ENCODE results near the gene XYLT1. TPM values are rescaled to one million over a fixed set of nuclear protein-coding genes. Genes with fewer than 3 reads are reported as not detected.

The XYLT1 gene
- total RNA-seq, 1 experiment from 2014 or later: 14.5 TPM

DNA sequence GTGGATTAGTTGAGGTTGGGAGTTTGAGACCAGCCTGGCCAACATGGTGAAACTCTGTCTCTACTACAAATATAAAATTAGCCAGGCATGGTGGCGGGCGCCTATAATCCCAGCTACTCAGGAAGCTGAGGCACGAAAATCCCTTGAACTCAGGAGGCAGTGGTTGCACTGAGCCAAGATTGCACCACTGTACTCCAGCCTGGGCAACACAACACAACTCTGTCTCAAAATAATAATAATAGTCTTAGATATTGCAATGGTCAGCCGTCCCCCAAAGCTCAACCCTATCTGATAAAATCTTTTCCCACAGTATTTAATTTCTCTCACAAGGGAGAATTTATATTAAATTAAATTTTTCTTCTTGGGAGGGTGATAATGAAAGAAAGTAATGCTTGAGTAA, 169.6 kb downstream of the XYLT1 start:
- H2BK120ac ChIP-seq (ENCODE audit: low read depth, low read length, poor library complexity, severe bottlenecking): no peak overlapping the region
- H3K27ac ChIP-seq (ENCODE audit: insufficient read length, low read depth, low read length): no peak overlapping the region
- TF ChIP-seq, protein P1, sequence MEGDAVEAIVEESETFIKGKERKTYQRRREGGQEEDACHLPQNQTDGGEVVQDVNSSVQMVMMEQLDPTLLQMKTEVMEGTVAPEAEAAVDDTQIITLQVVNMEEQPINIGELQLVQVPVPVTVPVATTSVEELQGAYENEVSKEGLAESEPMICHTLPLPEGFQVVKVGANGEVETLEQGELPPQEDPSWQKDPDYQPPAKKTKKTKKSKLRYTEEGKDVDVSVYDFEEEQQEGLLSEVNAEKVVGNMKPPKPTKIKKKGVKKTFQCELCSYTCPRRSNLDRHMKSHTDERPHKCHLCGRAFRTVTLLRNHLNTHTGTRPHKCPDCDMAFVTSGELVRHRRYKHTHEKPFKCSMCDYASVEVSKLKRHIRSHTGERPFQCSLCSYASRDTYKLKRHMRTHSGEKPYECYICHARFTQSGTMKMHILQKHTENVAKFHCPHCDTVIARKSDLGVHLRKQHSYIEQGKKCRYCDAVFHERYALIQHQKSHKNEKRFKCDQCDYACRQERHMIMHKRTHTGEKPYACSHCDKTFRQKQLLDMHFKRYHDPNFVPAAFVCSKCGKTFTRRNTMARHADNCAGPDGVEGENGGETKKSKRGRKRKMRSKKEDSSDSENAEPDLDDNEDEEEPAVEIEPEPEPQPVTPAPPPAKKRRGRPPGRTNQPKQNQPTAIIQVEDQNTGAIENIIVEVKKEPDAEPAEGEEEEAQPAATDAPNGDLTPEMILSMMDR (conservative IDR thresholded peaks at IDR 0.05): no peak
- H2BK12ac ChIP-seq (ENCODE audit: insufficient read length, low read depth, low read length): no peak overlapping the region
- H3K56ac ChIP-seq (ENCODE audit: insufficient read length, low read depth, low read length): no peak overlapping the region
- no peaks in the 10 kb centered on the region for H3K79me2 ChIP-seq (ENCODE audit: insufficient read depth, low read length)
- H2BK5ac ChIP-seq (ENCODE audit: insufficient read length, low read length): no peak overlapping the region
- H2AK5ac ChIP-seq (ENCODE audit: insufficient read length, low read length): no peak overlapping the region
- H3K14ac ChIP-seq (ENCODE audit: insufficient read depth, low read length): no peak overlapping the region
- no peak overlapping the region for H3K9ac ChIP-seq (ENCODE audit: extremely low read depth, insufficient read length, low read length)
- no peaks in the 10 kb centered on the region for H3K79me1 ChIP-seq (ENCODE audit: insufficient read depth, low read depth, low read length, poor library complexity, severe bottlenecking)
- WGBS (ENCODE audit: extremely low coverage, insufficient read length, low lambda C conversion rate): no CpG with 5 or more reads among the region's 4 CpGs
- no peaks in the 10 kb centered on the region for H3K23me2 ChIP-seq (ENCODE audit: insufficient read length, low read depth, low read length, poor library complexity, severe bottlenecking)
- no peak for DNase-seq
- no peaks in the 10 kb centered on the region for H3K27me3 ChIP-seq (ENCODE audit: insufficient read depth, low read length)
- no peak overlapping the region for H3K4ac ChIP-seq (ENCODE audit: low read depth, low read length)
- no peak overlapping the region for H2AFZ ChIP-seq (ENCODE audit: low read length)
- H3K4me1 ChIP-seq (ENCODE audit: insufficient read depth, low read length): peaks cover 15% of the 10 kb centered on the region; the same call in 1 of the 2 replicates
- H3K18ac ChIP-seq (ENCODE audit: insufficient read length, low read depth, low read length): no peak overlapping the region
- H3K4me2 ChIP-seq (ENCODE audit: insufficient read depth, insufficient read length, low read length): no peak overlapping the region
- H4K91ac ChIP-seq (ENCODE audit: insufficient read length, low read depth, low read length): no peak overlapping the region
- peaks cover 54 to 62% of the 10 kb centered on the region in 2 experiments for H3K4me1 Mint-ChIP-seq
- no peak overlapping the region for H4K8ac ChIP-seq (replicated peaks; ENCODE audit: insufficient read length, low read depth, low read length)
- H2BK15ac ChIP-seq (ENCODE audit: low read depth, low read length): no peak overlapping the region
- H3K9me3 ChIP-seq (ENCODE audit: control insufficient read depth, low read depth, low read length): no peaks in the 10 kb centered on the region
- no peak overlapping the region for H4K5ac ChIP-seq (ENCODE audit: insufficient read length, low read depth, low read length)
- H3K23ac ChIP-seq (ENCODE audit: insufficient read length, low read depth, low read length): no peak overlapping the region
- no peaks in the 10 kb centered on the region for H3K36me3 Mint-ChIP-seq (ENCODE audit: insufficient read depth in 1 of 3, low read depth in 3 of 3)
- H2BK20ac ChIP-seq (ENCODE audit: low read depth, low read length, poor library complexity, severe bottlenecking): no peak overlapping the region
- no peak overlapping the region for H3T11ph ChIP-seq (ENCODE audit: low read length)
- H4K20me1 ChIP-seq (ENCODE audit: control insufficient read depth, insufficient read depth, insufficient read length): no peaks in the 10 kb centered on the region
- no peaks in the 10 kb centered on the region for H3K9me3 Mint-ChIP-seq
- H3K27me3 Mint-ChIP-seq (ENCODE audit: low read depth): no peaks in the 10 kb centered on the region
- no peak overlapping the region for H3K27ac Mint-ChIP-seq
- H3K4me3 Mint-ChIP-seq: no peak overlapping the region

Measured in H9 (cell line).